NCI-H446 (cell line): ENCODE results near the gene FUT3.

Experiments used
- DNase-seq, 2 experiments: peaks; one replicate each; lab custom pipeline; 2025; lab: John Stamatoyannopoulos, UW

The FUT3 gene

DNA sequence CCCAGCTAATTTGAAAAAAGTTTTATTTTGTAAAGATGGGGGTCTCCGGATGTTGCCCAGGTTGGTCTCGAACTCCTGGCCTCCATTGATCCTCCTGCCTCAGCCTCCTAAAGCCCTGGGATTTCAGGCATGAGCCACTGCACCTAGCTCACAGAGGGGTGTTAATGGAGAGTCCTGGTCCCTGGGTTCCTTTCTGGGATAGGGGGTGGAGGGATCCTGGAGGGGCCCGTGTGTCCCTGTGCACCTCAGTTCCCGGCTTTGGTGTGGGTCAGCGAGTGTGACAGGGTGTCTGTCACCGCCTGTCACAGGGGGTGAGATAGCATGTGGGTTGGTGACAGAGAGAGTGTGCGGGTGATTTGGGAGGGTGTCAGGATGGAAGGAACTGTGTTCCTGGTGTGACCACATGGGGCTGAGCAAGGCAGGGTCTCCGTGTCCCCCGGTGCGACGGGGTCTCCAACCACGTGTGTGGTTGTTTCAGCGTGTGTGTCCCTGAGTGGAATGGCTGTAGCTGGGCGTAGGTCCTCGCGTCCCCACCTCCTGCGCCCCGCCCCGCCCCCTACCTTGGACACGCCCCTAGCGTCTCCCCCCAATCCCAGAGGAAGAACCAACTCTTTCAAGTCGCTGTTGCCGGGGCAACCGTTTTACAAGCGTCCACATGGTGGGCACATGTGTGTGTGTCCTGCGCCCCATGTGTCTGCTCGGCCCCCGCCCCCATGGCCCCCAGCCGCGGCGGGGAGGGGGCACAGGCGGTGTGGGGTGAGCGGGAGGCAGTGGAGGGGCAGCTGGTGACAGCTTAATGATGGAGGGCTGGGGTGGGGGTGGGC lies 49.2 kb downstream of the FUT3 start:
- peak in 1 of 2 experiments; percentile 20 for DNase-seq

DNA sequence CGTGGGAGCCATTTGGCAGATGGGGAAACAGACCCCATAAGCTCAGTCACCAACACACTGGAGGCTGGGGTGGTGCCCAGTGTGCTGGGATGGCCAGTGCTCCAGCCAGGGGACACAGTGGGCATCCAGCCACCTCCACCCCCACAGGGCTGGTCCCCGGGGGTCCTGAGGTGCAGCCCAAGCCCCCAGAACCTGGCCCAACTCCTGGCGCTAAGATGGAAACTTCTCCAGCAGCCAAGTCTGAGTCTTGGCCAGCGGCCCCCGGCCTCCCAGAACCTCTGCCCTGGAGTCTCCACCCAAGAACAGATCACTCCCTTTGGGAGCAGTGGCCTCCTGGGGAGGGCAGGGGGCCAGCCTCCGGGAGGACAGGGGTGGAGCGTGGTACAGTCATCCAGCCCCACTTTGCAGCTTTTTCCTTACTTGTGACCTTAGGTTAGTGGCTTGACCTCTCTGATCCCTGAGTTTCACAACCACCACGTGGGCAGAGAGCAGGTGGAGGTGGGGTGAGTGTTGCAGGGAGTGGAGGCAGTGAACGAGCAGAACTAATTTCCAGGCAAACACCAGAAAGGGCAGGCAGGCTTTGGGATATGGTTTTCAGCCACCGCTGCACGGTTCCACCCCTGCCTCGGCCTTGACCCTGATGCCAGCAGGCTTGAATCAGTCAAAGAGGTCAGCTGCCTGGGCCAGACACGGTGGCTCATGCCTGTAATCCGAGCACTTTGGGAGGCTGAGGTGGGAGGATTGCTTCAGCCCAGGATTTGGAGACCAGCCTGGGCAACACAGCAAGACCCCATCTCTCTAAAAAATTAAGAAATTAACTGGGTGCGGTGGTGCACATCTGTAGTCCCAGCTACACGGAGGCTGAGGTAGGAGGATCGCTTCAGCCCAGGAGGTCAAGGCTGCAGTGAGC lies 50.6 kb downstream of the FUT3 start:
- DNase-seq: no peak

DNA sequence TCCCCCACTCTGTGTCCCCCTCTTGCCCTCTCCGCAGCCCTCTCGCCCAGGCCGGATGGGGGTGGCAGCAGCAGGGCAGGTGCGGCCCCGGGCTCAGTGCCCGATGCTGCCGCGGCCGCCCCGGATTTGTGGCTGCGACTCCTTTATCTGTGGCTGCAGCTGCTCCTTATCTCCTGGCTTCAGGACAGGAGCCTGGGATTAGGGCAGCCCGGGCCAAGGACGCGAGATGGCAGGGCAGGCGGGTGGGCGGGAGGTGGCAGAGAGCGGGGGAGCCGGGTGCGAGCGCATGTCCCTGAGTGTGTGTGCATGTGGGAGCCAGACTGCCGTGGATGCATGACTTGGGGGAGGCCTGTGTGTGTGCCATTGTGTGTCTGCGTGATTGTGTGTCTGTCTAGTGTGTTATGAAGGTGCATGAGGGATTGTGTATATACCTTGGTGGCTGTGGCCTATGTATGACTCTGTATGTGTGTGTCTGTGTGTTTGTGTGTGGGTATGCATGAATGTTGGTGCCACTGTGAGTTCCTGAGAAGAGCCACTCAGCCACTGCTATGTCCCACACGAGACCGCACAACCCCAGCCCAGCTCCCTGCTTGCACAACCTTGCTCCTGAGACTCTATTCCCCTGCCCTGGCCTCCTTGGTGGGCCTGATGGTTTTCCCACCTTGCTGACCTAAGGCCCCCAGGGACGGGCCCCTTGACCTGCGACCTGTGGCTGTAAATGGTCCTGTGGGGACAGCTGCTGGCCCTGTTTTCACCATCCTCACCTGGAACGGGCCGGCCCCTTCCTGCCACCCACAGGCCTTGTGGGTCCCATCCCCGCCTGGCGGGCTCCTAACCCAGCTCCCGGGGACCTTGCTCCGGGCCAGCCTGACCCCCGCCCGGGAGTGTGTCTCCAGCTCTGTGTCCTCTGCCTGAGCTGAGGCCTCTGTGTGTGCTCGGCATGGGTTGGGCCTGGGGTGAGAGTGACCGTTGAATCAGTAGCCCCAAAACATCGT lies 51.7 kb downstream of the FUT3 start:
- no peak for DNase-seq

DNA sequence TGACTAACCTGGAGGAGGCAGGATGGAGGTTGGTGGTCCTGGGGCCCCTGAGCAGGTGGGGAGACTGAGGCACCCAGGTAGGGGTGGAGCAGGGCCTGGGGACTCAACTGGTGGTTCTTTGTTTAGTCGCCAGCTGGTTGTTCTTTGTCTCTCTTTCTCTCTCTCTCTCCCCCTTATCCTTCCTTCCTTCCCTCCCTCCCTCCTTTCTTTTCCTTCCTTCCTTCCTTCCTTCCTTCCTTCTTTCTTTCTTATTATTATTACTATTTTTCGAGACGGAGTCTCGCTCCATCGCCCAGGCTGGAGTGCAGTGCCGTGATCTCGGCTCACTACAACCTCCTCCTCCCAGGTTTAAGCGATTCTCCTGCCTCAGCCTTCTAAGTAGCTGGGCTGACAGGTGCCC lies 53.0 kb downstream of the FUT3 start:
- no peak for DNase-seq

DNA sequence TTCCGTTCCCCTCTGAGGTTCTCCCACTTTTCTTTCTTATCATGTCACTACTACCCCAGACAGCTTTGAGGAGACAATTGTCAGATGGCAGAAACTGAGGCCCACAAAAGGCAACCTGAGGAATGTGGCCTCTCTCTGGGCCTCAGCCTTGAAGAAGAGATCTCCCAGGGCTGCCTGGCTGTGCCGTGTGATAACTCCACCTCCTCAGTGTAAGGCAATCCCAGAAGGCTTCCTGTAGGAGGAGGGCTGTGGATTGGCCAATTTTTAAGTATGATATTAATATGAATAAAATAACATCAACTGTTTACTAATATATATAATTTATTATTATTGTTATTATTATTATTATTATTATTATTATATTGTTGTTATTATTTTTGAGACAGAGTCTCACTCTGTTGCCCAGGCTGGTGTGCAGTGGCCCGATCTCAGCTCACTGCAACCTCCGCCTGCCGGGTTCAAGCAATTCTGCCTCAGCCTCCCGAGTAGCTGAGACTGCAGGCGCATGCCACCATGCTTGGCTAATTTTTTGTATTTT lies 55.8 kb downstream of the FUT3 start:
- no peak for DNase-seq

DNA sequence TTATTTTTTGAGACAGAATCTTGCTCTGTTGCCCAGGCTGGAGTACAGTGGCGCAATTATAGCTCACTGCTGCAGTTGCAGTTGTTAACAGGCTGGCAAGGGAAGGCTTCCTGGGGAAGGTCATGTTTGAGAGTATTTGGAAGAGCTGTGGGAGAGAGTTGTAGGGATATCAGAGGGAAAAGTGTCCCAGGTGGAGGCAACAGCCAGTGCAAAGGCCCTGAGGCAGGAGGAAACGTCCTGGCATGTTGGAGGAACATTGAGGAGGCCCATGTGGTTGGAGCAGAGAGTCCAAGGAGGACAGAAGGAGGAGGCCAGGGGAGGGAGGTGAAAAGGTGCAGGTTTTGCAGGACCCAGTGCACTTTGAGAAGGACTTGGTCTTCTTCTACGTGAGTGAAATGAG lies 58.1 kb downstream of the FUT3 start:
- DNase-seq: no peak
